GM20000 (cell line): Measurements from ENCODE around the gene GRK4.
"Not testable (repeated sequence)": the region's sequence is repeated elsewhere in the genome, so short reads cannot be mapped to it uniquely, and the experiment has no call there.

Experiments
- DNase-seq: peaks from one replicate; pipeline ENCODE4 v3.0.0; 2012; ENCODE audit warnings: low spot score
- CTCF ChIP-seq: IDR thresholded peaks from 2 replicates; pipeline ENCODE4 v1.5.1; 2012; ENCODE audit warnings: mild to moderate bottlenecking, control low read depth; ENCODE audit errors: extremely low read depth, missing control alignments

GRK4 gene

GRCh38 chr4:2963175-2963965 lies at the start of gene GRK4, which contains the start of gene NOP14:
Gene GRK4 (plus strand): TSS chr4:2963571. CDS start chr4:2964071, 500 bp downstream.
Gene NOP14 (minus strand): TSS chr4:2963406. CDS start chr4:2963319, 87 bp downstream.
- no peak for TF ChIP-seq CTCF

GRCh38 chr4:2914256-2915126 lies 48.9 kb upstream of the GRK4 start:
- DNase-seq = no peak
- TF ChIP-seq CTCF = no peak

More at GRCh38 chr4:2963175-2963965, at the start of gene GRK4, which contains the start of gene NOP14:
- peak; percentile 99 for DNase-seq

- no peak for DNase-seq
- TF ChIP-seq CTCF = no peak
Observed at GRCh38 chr4:2915789-2916188, 47.6 kb upstream of the GRK4 start.

DNA sequence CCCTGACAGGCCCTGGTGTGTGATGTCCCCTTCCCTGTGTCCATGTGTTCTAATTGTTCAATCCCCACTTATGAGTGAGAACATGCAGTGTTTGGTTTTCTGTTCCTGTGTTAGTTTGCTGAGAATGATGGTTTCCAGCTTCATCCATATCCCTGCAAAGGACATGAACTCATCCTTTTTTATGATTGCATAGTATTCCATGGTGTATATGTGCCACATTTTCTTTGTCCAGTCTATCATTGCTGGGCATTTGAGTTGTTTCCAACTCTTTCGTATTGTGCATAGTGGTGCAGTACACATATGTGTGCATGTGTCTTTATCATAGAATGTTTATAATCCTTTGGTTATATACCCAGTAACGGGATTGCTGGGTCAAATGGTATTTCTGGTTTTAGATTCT lies 46.7 kb upstream of the GRK4 start:
- not testable (repeated sequence) for DNase-seq

- not testable (repeated sequence) for DNase-seq
Observed at GRCh38 chr4:2918300-2918699, 45.1 kb upstream of the GRK4 start.

DNA sequence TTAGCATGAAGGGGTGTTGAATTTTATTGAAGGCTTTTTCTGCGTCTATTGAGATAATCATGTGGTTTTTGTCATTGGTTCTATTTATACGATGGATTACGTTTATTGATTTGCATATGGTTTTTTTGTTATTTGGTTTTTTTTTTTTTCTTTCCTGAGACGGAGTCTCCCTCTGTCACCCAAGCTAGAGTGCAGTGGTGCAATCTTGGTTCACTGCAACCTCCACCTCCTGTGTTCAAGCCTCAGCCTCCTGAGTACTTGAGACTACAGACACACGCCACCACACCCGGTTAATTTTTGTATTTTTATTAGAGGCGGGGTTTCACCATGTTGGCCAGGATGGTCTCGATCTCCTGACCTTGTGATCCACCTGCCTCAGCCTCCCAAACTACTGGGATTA lies 44.7 kb upstream of the GRK4 start:
- not testable (repeated sequence) for DNase-seq

DNA sequence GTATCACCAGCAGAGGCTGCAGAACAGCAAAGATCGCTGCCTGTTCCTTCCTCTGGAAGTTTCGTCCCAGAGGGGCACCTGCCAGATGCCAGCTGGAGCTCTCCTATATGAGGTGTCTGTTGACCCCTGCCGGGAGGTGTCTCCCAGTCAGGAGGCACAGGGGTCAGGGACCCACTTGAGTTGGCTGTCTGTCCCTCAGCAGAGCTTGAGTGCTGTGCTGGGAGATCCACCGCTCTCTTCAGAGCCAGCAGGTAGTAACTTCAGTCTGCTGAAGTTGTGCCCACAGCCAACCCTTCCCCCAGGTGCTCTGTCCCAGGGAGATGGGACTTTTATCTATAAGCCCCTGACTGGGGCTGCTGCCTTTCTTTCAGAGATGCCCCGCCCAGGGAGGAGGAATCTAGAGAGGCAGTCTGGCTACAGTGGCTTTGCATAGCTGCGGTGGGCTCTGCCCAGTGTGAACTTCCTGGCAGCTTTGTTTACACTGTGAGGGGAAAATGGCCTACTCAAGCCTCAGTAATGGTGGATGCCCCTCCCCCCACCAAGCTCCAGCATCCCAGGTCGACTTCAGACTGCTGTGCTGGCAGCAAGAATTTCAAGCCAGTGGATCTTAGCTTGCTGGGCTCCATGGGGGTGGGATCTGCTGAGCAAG lies 40.8 kb upstream of the GRK4 start:
- not testable (repeated sequence) for DNase-seq

- TF ChIP-seq CTCF = no peak
- no peak for DNase-seq
Observed at GRCh38 chr4:2923141-2923551, 40.2 kb upstream of the GRK4 start.

DNA sequence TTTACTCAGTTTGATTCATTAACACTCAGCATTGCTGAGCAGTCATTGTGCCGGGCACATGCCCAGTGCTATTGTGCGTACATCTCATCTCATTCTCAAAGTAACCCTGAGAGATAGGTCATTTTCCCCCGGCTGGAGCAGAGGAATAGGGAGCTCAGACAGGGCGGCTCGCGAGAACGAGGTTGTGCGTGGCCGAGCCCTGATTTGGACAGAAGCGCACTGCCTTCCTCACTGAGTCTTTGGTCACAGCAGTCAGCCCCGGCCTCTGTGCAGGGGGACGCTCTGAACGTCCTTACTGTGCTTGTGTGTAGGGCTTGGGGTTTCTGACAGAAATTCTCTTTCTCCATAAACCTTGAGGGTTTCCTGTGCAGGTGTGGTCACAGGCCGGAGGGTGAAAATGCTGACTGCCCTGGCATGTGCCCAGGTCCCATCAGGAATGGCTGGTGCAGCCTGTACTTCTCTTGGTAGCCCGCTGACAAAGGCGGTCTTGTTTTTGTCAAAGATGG lies 39.6 kb upstream of the GRK4 start:
- no peak for DNase-seq
- no peak for TF ChIP-seq CTCF
